ENCODE results near the gene MET.
"Not testable (repeated sequence)": the region's sequence is repeated elsewhere in the genome, so short reads cannot be mapped to it uniquely, and the experiment has no call there.

MET gene

GRCh38 chr7:116671681-116672595 lies at the start of gene MET:
Gene MET, plus strand, starts transcription at chr7:116672196. Its CDS starts 26,889 bp downstream, at chr7:116699085.
- DNase-seq: no peak

- DNase-seq: no peak
Measured at GRCh38 chr7:116626886-116627285, 45.1 kb upstream of the MET start.

- no peak for DNase-seq
Measured at GRCh38 chr7:116629051-116629463, 42.9 kb upstream of the MET start.

GRCh38 chr7:116630357-116630756 lies 41.6 kb upstream of the MET start:
- DNase-seq: no peak

GRCh38 chr7:116630932-116631671 lies 40.9 kb upstream of the MET start:
- DNase-seq: no peak

- no peak for DNase-seq
Measured at GRCh38 chr7:116631676-116632075, 40.3 kb upstream of the MET start.

- no peak for DNase-seq
Measured at GRCh38 chr7:116632384-116632783, 39.6 kb upstream of the MET start.

GRCh38 chr7:116633131-116633988 lies 38.6 kb upstream of the MET start:
- DNase-seq: no peak

- DNase-seq: no peak
Measured at GRCh38 chr7:116636997-116637396, 35.0 kb upstream of the MET start.

GRCh38 chr7:116638592-116638991 lies 33.4 kb upstream of the MET start:
- DNase-seq: not testable (repeated sequence)

GRCh38 chr7:116641551-116642153 lies 30.3 kb upstream of the MET start:
- DNase-seq: no peak

- DNase-seq: not testable (repeated sequence)
Measured at GRCh38 chr7:116643148-116643547, 28.8 kb upstream of the MET start.

GRCh38 chr7:116644628-116645027 lies 27.4 kb upstream of the MET start:
- no peak for DNase-seq

GRCh38 chr7:116647290-116647689 lies 24.7 kb upstream of the MET start:
- no peak for DNase-seq

- no peak for DNase-seq
Measured at GRCh38 chr7:116647861-116648260, 24.1 kb upstream of the MET start.

GRCh38 chr7:116650436-116650835 lies 21.6 kb upstream of the MET start:
- no peak for DNase-seq

- no peak for DNase-seq
Measured at GRCh38 chr7:116652793-116653192, 19.2 kb upstream of the MET start.

- no peak for DNase-seq
Measured at GRCh38 chr7:116653204-116653603, 18.8 kb upstream of the MET start.

GRCh38 chr7:116653646-116654045 lies 18.4 kb upstream of the MET start:
- DNase-seq: no peak

GRCh38 chr7:116659248-116659647 lies 12.7 kb upstream of the MET start:
- DNase-seq: not testable (repeated sequence)

GRCh38 chr7:116661865-116662264 lies 10.1 kb upstream of the MET start:
- no peak for DNase-seq

- DNase-seq: no peak
Measured at GRCh38 chr7:116663744-116664143, 8.3 kb upstream of the MET start.

Data from GF-D8 (cell line).